Ovary (tissue), 9 donors: Measurements from ENCODE around the gene TIMP2. TPM values are rescaled to one million over a fixed set of nuclear protein-coding genes. Genes with fewer than 3 reads are reported as not detected.
A peak's percentile ranks its signal among the peaks of the same experiment; 100 is the strongest.

Source experiments
- DNase-seq, 5 donors: peaks; one replicate each; pipeline ENCODE4 v3.0.0-alpha.2; 2019 to 2020
- H3K27ac ChIP-seq, 2 donors: fragments of 200-600 bp; one replicate each; pipeline versions ENCODE4 v1.5.1 to v1.8.0; 2019 to 2022
- H3K27me3 ChIP-seq: fragments of 200-600 bp; one replicate; pipeline ENCODE4 v1.8.0; 2022
- H3K36me3 ChIP-seq: fragments of 200-600 bp; sonication (generic); one replicate; pipeline ENCODE4 v1.5.1; 2019
- H3K4me1 ChIP-seq: one replicate; pipeline ENCODE4 v1.8.1; 2013; ENCODE audit warnings: mild to moderate bottlenecking, moderate library complexity; ENCODE audit not compliant: insufficient read depth
- H3K4me3 ChIP-seq: fragments of 200-600 bp; sonication (generic); one replicate; pipeline ENCODE4 v1.5.1; 2017
- H3K9me3 ChIP-seq, 2 donors: fragments of 200-600 bp in 1 of 2; sonication (generic) in 1 of 2; one replicate each; pipeline versions ENCODE4 v1.5.1 to v1.8.1; 2013 to 2019; ENCODE audit warnings: mild to moderate bottlenecking in 1 of 2, moderate library complexity in 1 of 2
- CTCF ChIP-seq, 3 donors: fragments of 450-650 bp in 2 of 3; fragments of 200-600 bp in 1 of 3; IDR thresholded peaks; one replicate each; pipeline versions ENCODE4 v1.5.1 to v1.8.0; 2016 to 2022; ENCODE audit warnings: antibody characterized with exemption in 3 of 3, mild to moderate bottlenecking in 1 of 3
- EP300 ChIP-seq: sonication (generic); formaldehyde crosslinking; IDR thresholded peaks from one replicate; pipeline ENCODE4 v1.6.1; 2017; ENCODE audit warnings: antibody characterized with exemption
- POLR2A ChIP-seq: fragments of 450-650 bp; IDR thresholded peaks from one replicate; pipeline ENCODE4 v1.6.1; 2017; ENCODE audit warnings: antibody characterized with exemption, mild to moderate bottlenecking, moderate library complexity
- WGBS, 3 donors: extraction: QIAGEN DNeasy Blood & Tissue Kit in 1 of 3; methylation state at CpG; one replicate each; pipeline versions ENCODE4 v1.1.5 to v1.1.7; 2013 to 2017; 5-methylcytosine and 5-hydroxymethylcytosine counted together
- intact Hi-C, 4 donors: fragments of 100-400 bp; cut with DNase I; formaldehyde crosslinking; loops; one replicate each; pipeline versions ENCODE4 v1.11.0 to v1.15.1; 2022 to 2023
- polyA plus RNA-seq, 2 donors: library from polyadenylated mRNA; stranded (reverse); fragments of 200-250 nt in 1 of 2; fragments of 350-450 nt in 1 of 2; fragmentation: Illumina TruSeq in 1 of 2; extraction: RNeasy Lipid Tissue Mini Kit (QIAGEN cat#74804) in 1 of 2; gene quantifications; one replicate each; pipeline ENCODE4 v1.2.3, GENCODE V29; 2013 to 2014
- total RNA-seq, 7 donors: library from RNA; depleted of rRNA in 2 of 7; stranded (reverse); fragments of >200 nt in 2 of 7; fragmentation: NEBNext Ultra II Directional in 3 of 7; extraction: Animal tissue kit (Norgen Biotek cat#: 25700) in 3 of 7; gene quantifications; one replicate each; pipeline versions ENCODE4 v1.1.0 to v1.2.4, GENCODE V29; 2016 to 2023
- donor health status: DM: no; HTN: no; CAD: no; lungs with moderate emphysema.
- donor health status: DM: no; HTN: no; CAD: no.
- donor health status: Bipolar disorder and iron deficiency.
- donor health status: DM: yes; HTN: yes; CAD: no.
- donor health status: DM: no; HTN: no; CAD: no.
- donor health status: DM: yes; HTN: yes; CAD: no.

Gene TIMP2
- total and polyA plus RNA-seq, 9 donors = 221 to 1,422 (median 693) TPM

GRCh38 chr17:78933025-78933958, 8.1 kb upstream of the TIMP2 start:
- H3K4me3 ChIP-seq = no peak overlapping the region
- TF ChIP-seq EP300 (no peak), CTCF (IDR thresholded peaks at IDR 0.05) (no peak), POLR2A (no peak)
- intact Hi-C loops = loop anchor here in 1 of 4 donors (10.0 kb wide), 1 partner anchor 68 kb away; no protein-coding TSS in a partner anchor
- 64 to 69% (median 65%) methylated on average over 17 to 18 of the region's 18 CpGs for WGBS, 3 donors
- peak overlapping the region; percentile 48 to 96 for H3K27ac ChIP-seq
- no peaks in the 10 kb centered on the region for H3K9me3 ChIP-seq
- no peaks in the 10 kb centered on the region for H3K36me3 ChIP-seq
- peak in 4 of 5 donors; percentile 35 to 56 (median 52) for DNase-seq
- no peaks in the 10 kb centered on the region for H3K27me3 ChIP-seq
- H3K4me1 ChIP-seq = peaks cover 26% of the 10 kb centered on the region

- Histone ChIP-seq H3K9me3 (no peaks in the 10 kb centered on the region), H3K36me3 (no peaks in the 10 kb centered on the region), H3K4me1 (peaks cover 26% of the 10 kb centered on the region), H3K27me3 (no peaks in the 10 kb centered on the region), H3K4me3 (no peak overlapping the region), H3K27ac (peak overlapping the region in 1 of 2 donors; percentile 43)
- TF ChIP-seq EP300 = no peak
- no peak for TF ChIP-seq POLR2A
- no peak for TF ChIP-seq CTCF (IDR thresholded peaks at IDR 0.05)
- DNase-seq = peak; percentile 53 to 72 (median 64)
- intact Hi-C loops = loop anchor here in 3 of 4 donors (5.0 to 10.0 kb wide), 3 partner anchors 45 to 65 kb away; partner anchors contain the start of gene LGALS3BP (in 2 of the 3)
- 42 to 49% (median 44%) methylated on average over 30 to 31 of the region's 31 CpGs for WGBS, 3 donors
Observed at GRCh38 chr17:78929908-78930775, 5.0 kb upstream of the TIMP2 start.

GRCh38 chr17:78925662-78926555, 722 bp upstream of the TIMP2 start:
- DNase-seq = peak; percentile 87 to 94 (median 91)
- intact Hi-C loops = loop anchor here (2.0 to 10.0 kb wide), 3 partner anchors 41 to 49 kb away; partner anchors contain the start of gene LGALS3BP (in 2 of the 4)
- 5 to 11% (median 5%) methylated on average over 27 to 33 of the region's 33 CpGs for WGBS, 3 donors
- Histone ChIP-seq H3K27me3 (no peaks in the 10 kb centered on the region), H3K4me3 (peak overlapping the region; percentile 82), H3K27ac (peak overlapping the region; percentile 95 to 98), H3K9me3 (no peaks in the 10 kb centered on the region), H3K4me1 (peaks cover 27% of the 10 kb centered on the region), H3K36me3 (no peaks in the 10 kb centered on the region)
- TF ChIP-seq CTCF (IDR thresholded peaks at IDR 0.05) (no peak), EP300 (no peak), POLR2A (peak; percentile 77)
